Keratinocyte (primary cell): Measurements from ENCODE around the gene DACT2. TPM values are rescaled to one million over a fixed set of nuclear protein-coding genes. Genes with fewer than 3 reads are reported as not detected.

Source experiments
- DNase-seq: peaks from one replicate; pipeline ENCODE4 v3.0.0-alpha.2; 2011; ENCODE audit warnings: low read depth, missing footprints, low spot score
- FAIRE-seq: peaks from 2 replicates; lab custom pipeline; 2011; peaks lifted over from hg19 to GRCh38; lab: Jason Lieb, UNC
- H2AFZ ChIP-seq: 2 replicates; pipeline ENCODE4 v1.6.0; 2012; ENCODE audit warnings: low read length, control low read depth, inconsistent platforms; ENCODE audit not compliant: control insufficient read depth
- H3K27ac ChIP-seq: 2 replicates; pipeline ENCODE4 v1.5.1; 2011; ENCODE audit warnings: low read length; ENCODE audit not compliant: control insufficient read depth, insufficient read depth
- H3K27me3 ChIP-seq: 3 replicates; pipeline ENCODE4 v1.6.0; 2011; ENCODE audit warnings: low read length; ENCODE audit not compliant: control insufficient read depth, insufficient read depth; ENCODE audit errors: extremely low read depth
- H3K36me3 ChIP-seq, 2 experiments: 2 replicates in 1 of 2; 3 replicates in 1 of 2; pipeline ENCODE4 v1.5.1; 2011; ENCODE audit warnings: low read length in 2 of 2, mild to moderate bottlenecking in 1 of 2; ENCODE audit not compliant: control insufficient read depth in 2 of 2, insufficient read depth in 2 of 2; ENCODE audit errors: extremely low read depth in 1 of 2
- H3K4me1 ChIP-seq: 3 replicates; pipeline ENCODE4 v1.5.1; 2011; ENCODE audit warnings: low read length; ENCODE audit not compliant: control insufficient read depth, insufficient read depth; ENCODE audit errors: extremely low read depth
- H3K4me2 ChIP-seq: 3 replicates; pipeline ENCODE4 v1.6.0; 2011; ENCODE audit warnings: low read depth, low read length; ENCODE audit not compliant: control insufficient read depth, insufficient read depth; ENCODE audit errors: extremely low read depth
- H3K4me3 ChIP-seq, 3 experiments: fragments of 200-600 bp in 1 of 3; sonication (generic) in 1 of 3; 2 replicates in 2 of 3; 3 replicates in 1 of 3; pipeline ENCODE4 v1.5.1; 2011 to 2016; ENCODE audit warnings: low read length in 3 of 3, mild to moderate bottlenecking in 3 of 3, control low read depth in 2 of 3, inconsistent platforms in 1 of 3, low read depth in 1 of 3, mixed read lengths in 1 of 3, mixed run types in 1 of 3, moderate library complexity in 1 of 3; ENCODE audit not compliant: control insufficient read depth in 2 of 3, insufficient read depth in 2 of 3; ENCODE audit errors: extremely low read depth in 1 of 3
- H3K79me2 ChIP-seq: 2 replicates; pipeline ENCODE4 v1.6.0; 2012; ENCODE audit warnings: low read length; ENCODE audit not compliant: control insufficient read depth, insufficient read depth
- H3K9ac ChIP-seq: 3 replicates; pipeline ENCODE4 v1.6.0; 2011; ENCODE audit warnings: low read length; ENCODE audit not compliant: control insufficient read depth, insufficient read depth; ENCODE audit errors: extremely low read depth
- H3K9me1 ChIP-seq: 3 replicates; pipeline ENCODE4 v1.6.0; 2011; ENCODE audit warnings: low read length; ENCODE audit not compliant: control insufficient read depth, insufficient read depth; ENCODE audit errors: extremely low read depth
- H3K9me3 ChIP-seq: 2 replicates; pipeline ENCODE4 v1.5.1; 2012; ENCODE audit warnings: low read depth, low read length; ENCODE audit not compliant: control insufficient read depth
- H4K20me1 ChIP-seq: 3 replicates; pipeline ENCODE4 v1.6.0; 2011; ENCODE audit warnings: low read length; ENCODE audit not compliant: control insufficient read depth, insufficient read depth; ENCODE audit errors: extremely low read depth
- CTCF ChIP-seq, 3 experiments: IDR thresholded peaks in 1 of 3; conservative IDR thresholded peaks in 1 of 3; optimal IDR thresholded peaks in 1 of 3; 2 replicates in 2 of 3; 3 replicates in 1 of 3; pipeline versions ENCODE3 to v1.5.1; 2011; ENCODE audit warnings: low read length in 3 of 3, mild to moderate bottlenecking in 3 of 3, moderate library complexity in 2 of 3, control low read depth in 1 of 3, inconsistent platforms in 1 of 3; ENCODE audit not compliant: insufficient read depth in 2 of 3; ENCODE audit errors: extremely low read depth in 1 of 3
- EZH2 ChIP-seq: IDR thresholded peaks from one replicate; pipeline ENCODE4 v1.6.1; 2012; ENCODE audit warnings: inconsistent platforms, mild to moderate bottlenecking, low read length, moderate library complexity
- dilution Hi-C: fragments of 300-500 bp; cut with MboI; formaldehyde crosslinking; loops from one replicate; pipeline ENCODE4 v1.7.0; 2020; ENCODE audit warnings: low sequenced_read_pairs; ENCODE audit not compliant: extremely low pct_ligation_motif_present
- polyA plus RNA-seq, 5 experiments: library from polyadenylated mRNA; depleted of rRNA in 3 of 5; stranded (reverse) in 3 of 5; stranded (forward) in 1 of 5; unstranded in 1 of 5; fragments of >200 nt; gene quantifications; 1 replicate in 1 of 5; 2 replicates in 3 of 5; 3 replicates in 1 of 5; pipeline versions ENCODE4 v1.2.1 to v1.2.3, GENCODE V29; 2011 to 2012; ENCODE audit warnings: missing spikeins in 2 of 5, low read depth in 1 of 5, low replicate concordance in 1 of 5

DACT2 gene
- polyA plus RNA-seq, 1 donor (not counting 4 experiments of a cell fraction or from before 2014, with no cell fraction given): 0.09 TPM

DNA sequence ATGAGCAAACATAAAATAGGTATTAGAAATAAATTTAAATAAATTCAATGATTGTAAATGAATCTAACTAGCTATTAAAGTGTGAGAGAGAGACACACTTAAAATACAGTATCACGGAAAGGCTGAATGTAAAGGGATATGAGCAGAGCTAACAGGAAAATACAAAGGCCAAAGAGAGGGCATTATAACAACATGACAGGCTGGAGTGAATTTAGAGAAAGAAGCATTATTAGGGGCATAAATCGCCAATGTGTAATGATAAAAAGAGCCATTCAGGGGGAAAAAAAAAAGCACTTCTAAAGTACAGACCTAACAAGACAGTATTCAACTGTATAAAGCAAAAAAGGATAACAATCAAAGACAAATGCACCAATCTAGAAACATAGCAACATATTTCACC, 28.1 kb downstream of the DACT2 start:
- no peak for DNase-seq
- H3K4me2 ChIP-seq: no peak overlapping the region
- H3K36me3 ChIP-seq: no peaks in the 10 kb centered on the region
- H4K20me1 ChIP-seq: no peaks in the 10 kb centered on the region
- H3K27ac ChIP-seq: no peak overlapping the region
- no peaks in the 10 kb centered on the region for H3K4me1 ChIP-seq
- H3K9ac ChIP-seq: no peak overlapping the region
- no peaks in the 10 kb centered on the region for H3K9me3 ChIP-seq
- no peak overlapping the region for H3K4me3 ChIP-seq
- dilution Hi-C loops: no loop called here
- no peak for FAIRE-seq
- H3K79me2 ChIP-seq: no peaks in the 10 kb centered on the region
- no peaks in the 10 kb centered on the region for H3K27me3 ChIP-seq
- TF ChIP-seq EZH2: no peak
- no peak for TF ChIP-seq CTCF (optimal IDR thresholded peaks at IDR 0.05 in 1 of 3, IDR thresholded peaks at IDR 0.05 in 1 of 3, conservative IDR thresholded peaks at IDR 0.05 in 1 of 3; ENCODE audit: extremely low read depth in 1 of 3, insufficient read depth in 2 of 3, low read length in 3 of 3)
- H3K9me1 ChIP-seq: no peaks in the 10 kb centered on the region
- H2AFZ ChIP-seq: no peak overlapping the region

DNA sequence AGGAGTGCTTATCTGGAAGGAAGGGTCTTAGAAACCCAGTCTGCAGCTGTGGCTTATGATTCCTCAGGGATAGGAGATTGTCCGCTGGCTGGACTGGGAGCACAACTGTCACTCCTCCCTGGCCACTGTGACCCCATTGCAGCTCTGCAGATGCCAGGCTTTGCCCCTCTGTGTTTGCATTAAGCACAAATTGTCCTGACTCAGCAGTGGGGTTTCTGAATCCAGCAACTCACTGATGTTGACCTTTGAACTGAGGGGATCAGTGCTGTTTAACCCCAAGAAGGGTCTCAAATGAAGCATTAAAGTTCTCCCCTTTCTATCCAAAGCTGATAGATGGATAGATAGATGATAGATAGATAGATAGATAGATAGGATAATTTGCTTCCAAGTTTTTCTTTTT, 29.5 kb downstream of the DACT2 start:
- dilution Hi-C loops: no loop called here
- TF ChIP-seq CTCF (optimal IDR thresholded peaks at IDR 0.05 in 1 of 3, IDR thresholded peaks at IDR 0.05 in 1 of 3, conservative IDR thresholded peaks at IDR 0.05 in 1 of 3; ENCODE audit: extremely low read depth in 1 of 3, insufficient read depth in 2 of 3, low read length in 3 of 3) (no peak), EZH2 (no peak)
- no peaks in the 10 kb centered on the region for H4K20me1 ChIP-seq

More for the DNA sequence above, 29.5 kb downstream of the DACT2 start:
- Histone ChIP-seq H3K36me3 (no peaks in the 10 kb centered on the region), H3K79me2 (no peaks in the 10 kb centered on the region), H3K9me3 (no peaks in the 10 kb centered on the region), H3K27ac (no peak overlapping the region), H3K27me3 (no peaks in the 10 kb centered on the region), H3K9me1 (no peaks in the 10 kb centered on the region), H3K4me2 (no peak overlapping the region), H2AFZ (no peak overlapping the region), H3K9ac (no peak overlapping the region), H3K4me1 (no peaks in the 10 kb centered on the region), H3K4me3 (no peak overlapping the region)
- DNase-seq (no peak), FAIRE-seq (no peak)
